IMR-90 (cell line): ENCODE measurements around the gene ADD1. TPM values are rescaled to one million over a fixed set of nuclear protein-coding genes. Genes with fewer than 3 reads are reported as not detected.
A peak's percentile ranks its signal among the peaks of the same experiment; 100 is the strongest.

Experiments used
- ATAC-seq: fragments of 200-7000 bp; cut with Tn5 transposase; 2 replicates; pipeline ENCODE4 v1.9.1; 2020; ENCODE audit warnings: low read depth, mild to moderate bottlenecking, moderate library complexity
- BruUV-seq: library from RNA; stranded (reverse); fragments of 400-500 nt; replicated peaks from 2 replicates; lab custom pipeline; 2021; lab: Mats Ljungman, UMichigan
- CTCF ChIA-PET: fragments of 300-600 bp; formaldehyde crosslinking; extraction: SDS; loops from one replicate; lab custom pipeline; 2021; ENCODE audit warnings: antibody characterized with exemption; lab: Yijun Ruan, JAX
- POLR2A ChIA-PET: fragments of 300-600 bp; sonication (Branson Sonifier 250); formaldehyde crosslinking; loops from one replicate; lab custom pipeline; 2022; ENCODE audit warnings: antibody characterized with exemption; ENCODE audit not compliant: unreplicated experiment; lab: Charles Lee
- DNase-seq: peaks from one replicate; pipeline ENCODE4 v3.0.0; 2013
- H2AFZ ChIP-seq: replicated peaks from 2 replicates; pipeline ENCODE3; 2013; ENCODE audit warnings: low read length, mild to moderate bottlenecking; ENCODE audit not compliant: poor library complexity
- H2AK5ac ChIP-seq: 2 replicates; pipeline ENCODE4 v1.6.1; 2013; ENCODE audit warnings: low read depth, low read length, inconsistent platforms
- H2AK9ac ChIP-seq: replicated peaks from 2 replicates; pipeline ENCODE3; 2013; ENCODE audit warnings: mild to moderate bottlenecking, low read depth, low read length, moderate library complexity; ENCODE audit not compliant: poor library complexity
- H2BK120ac ChIP-seq: 2 replicates; pipeline ENCODE4 v1.6.1; 2013; ENCODE audit warnings: low read depth, low read length, inconsistent platforms
- H2BK15ac ChIP-seq: 3 replicates; pipeline ENCODE4 v1.6.1; 2013; ENCODE audit warnings: low read depth, low read length, inconsistent platforms
- H2BK20ac ChIP-seq: 2 replicates; pipeline ENCODE4 v1.6.1; 2013; ENCODE audit warnings: low read depth, mild to moderate bottlenecking, inconsistent platforms, low read length, moderate library complexity
- H2BK5ac ChIP-seq: 2 replicates; pipeline ENCODE4 v1.6.1; 2013; ENCODE audit warnings: mild to moderate bottlenecking, low read depth, low read length, inconsistent platforms; ENCODE audit not compliant: poor library complexity, severe bottlenecking
- H3K14ac ChIP-seq: replicated peaks from 2 replicates; pipeline ENCODE4 v1.6.1; 2013; ENCODE audit warnings: low read depth, low read length, inconsistent platforms
- H3K18ac ChIP-seq: 2 replicates; pipeline ENCODE4 v1.6.1; 2013; ENCODE audit warnings: low read depth, low read length, control low read depth
- H3K23ac ChIP-seq: 2 replicates; pipeline ENCODE4 v1.6.1; 2013; ENCODE audit warnings: low read depth, low read length, inconsistent platforms
- H3K27ac ChIP-seq: 2 replicates; pipeline ENCODE4 v1.5.1; 2013; ENCODE audit warnings: mild to moderate bottlenecking, control low read depth, low read length; ENCODE audit not compliant: insufficient read depth
- H3K27me3 ChIP-seq: 2 replicates; pipeline ENCODE4 v1.6.1; 2013; ENCODE audit warnings: low read length; ENCODE audit not compliant: control insufficient read depth, insufficient read depth
- H3K36me3 ChIP-seq: 2 replicates; pipeline ENCODE4 v1.6.1; 2013; ENCODE audit warnings: low read length, mixed read lengths; ENCODE audit not compliant: control insufficient read depth, insufficient read depth
- H3K4ac ChIP-seq: 2 replicates; pipeline ENCODE4 v1.6.1; 2013; ENCODE audit warnings: low read depth, low read length, inconsistent platforms
- H3K4me1 ChIP-seq: 2 replicates; pipeline ENCODE4 v1.6.1; 2013; ENCODE audit warnings: low read length, mixed read lengths; ENCODE audit not compliant: control insufficient read depth, insufficient read depth
- H3K4me2 ChIP-seq: 2 replicates; pipeline ENCODE4 v1.6.1; 2013; ENCODE audit warnings: low read depth, mild to moderate bottlenecking, control low read depth, low read length, moderate library complexity
- H3K4me3 ChIP-seq: 2 replicates; pipeline ENCODE4 v1.5.1; 2013; ENCODE audit warnings: low read depth, mild to moderate bottlenecking, control low read depth, low read length, moderate library complexity; ENCODE audit not compliant: insufficient read depth
- H3K56ac ChIP-seq: 2 replicates; pipeline ENCODE4 v1.6.1; 2013; ENCODE audit warnings: low read length, inconsistent platforms; ENCODE audit not compliant: insufficient read depth; ENCODE audit errors: extremely low read depth
- H3K79me1 ChIP-seq, 2 experiments: 2 replicates each; pipeline ENCODE4 v1.6.1; 2013; ENCODE audit warnings: low read length in 2 of 2, inconsistent platforms in 1 of 2, low read depth in 1 of 2
- H3K9ac ChIP-seq: 2 replicates; pipeline ENCODE4 v1.6.1; 2013; ENCODE audit warnings: low read depth, low read length, control low read depth
- H3K9me1 ChIP-seq: 2 replicates; pipeline ENCODE4 v1.6.1; 2013; ENCODE audit warnings: low read length, inconsistent platforms; ENCODE audit not compliant: insufficient read depth
- H3K9me3 ChIP-seq: 2 replicates; pipeline ENCODE4 v1.6.1; 2013; ENCODE audit warnings: low read length; ENCODE audit not compliant: control insufficient read depth, insufficient read depth
- H4K20me1 ChIP-seq: 2 replicates; pipeline ENCODE4 v1.6.1; 2013; ENCODE audit warnings: low read length, inconsistent platforms; ENCODE audit not compliant: insufficient read depth
- H4K5ac ChIP-seq: 2 replicates; pipeline ENCODE4 v1.6.1; 2013; ENCODE audit warnings: mild to moderate bottlenecking, low read depth, low read length, control low read depth
- H4K8ac ChIP-seq, 2 experiments: 2 replicates each; pipeline ENCODE4 v1.6.1; 2013; ENCODE audit warnings: low read depth in 2 of 2, low read length in 2 of 2, control low read depth in 1 of 2, inconsistent platforms in 1 of 2
- H4K91ac ChIP-seq: 2 replicates; pipeline ENCODE4 v1.6.1; 2013; ENCODE audit warnings: low read depth, low read length, inconsistent platforms; ENCODE audit not compliant: insufficient read depth
- CEBPB ChIP-seq: IDR thresholded peaks from 2 replicates; pipeline ENCODE4 v1.6.1; 2012; ENCODE audit warnings: low read depth, low read length, improper control_type of control experiment
- CHD1 ChIP-seq: IDR thresholded peaks from 2 replicates; pipeline ENCODE4 v1.6.1; 2012; ENCODE audit warnings: low read depth, low read length, improper control_type of control experiment
- FOS ChIP-seq: fragments of 150-350 bp; IDR thresholded peaks from 2 replicates; pipeline ENCODE4 v1.6.1; 2016; ENCODE audit warnings: low read depth, low read length
- MAFK ChIP-seq: IDR thresholded peaks from 2 replicates; pipeline ENCODE4 v1.6.1; 2012; ENCODE audit warnings: low read depth, low read length, improper control_type of control experiment
- MAZ ChIP-seq: IDR thresholded peaks from 2 replicates; pipeline ENCODE4 v1.6.1; 2012; ENCODE audit warnings: low read depth, mild to moderate bottlenecking, low read length, improper control_type of control experiment, moderate library complexity, borderline replicate concordance
- MXI1 ChIP-seq: IDR thresholded peaks from 2 replicates; pipeline ENCODE4 v1.6.1; 2012; ENCODE audit warnings: low read depth, mild to moderate bottlenecking, low read length, moderate library complexity, borderline replicate concordance
- NFE2L2 ChIP-seq: fragments of 150-350 bp; IDR thresholded peaks from 2 replicates; pipeline ENCODE4 v1.6.1; 2016; ENCODE audit warnings: low read depth, mild to moderate bottlenecking, low read length
- POLR2A ChIP-seq: IDR thresholded peaks from 2 replicates; pipeline ENCODE4 v1.6.1; 2012; ENCODE audit warnings: mild to moderate bottlenecking, low read depth, low read length
- RAD21 ChIP-seq: IDR thresholded peaks from 2 replicates; pipeline ENCODE4 v1.6.1; 2012; ENCODE audit warnings: low read length, improper control_type of control experiment
- RFX5 ChIP-seq: IDR thresholded peaks from 2 replicates; pipeline ENCODE4 v1.8.0; 2012; ENCODE audit warnings: low read depth, mild to moderate bottlenecking, low read length, moderate library complexity
- SMC3 ChIP-seq: fragments of 150-350 bp; IDR thresholded peaks from 2 replicates; pipeline ENCODE4 v1.6.1; 2016; ENCODE audit warnings: low read depth, mild to moderate bottlenecking, antibody characterized with exemption, low read length, moderate library complexity
- WGBS, 2 experiments: methylation state at CpG; one replicate each; pipeline versions ENCODE4 v1.1.5 to v1.1.7; 2013; ENCODE audit warnings: missing lambda C conversion rate in 2 of 2; ENCODE audit not compliant: insufficient read length in 1 of 2; ENCODE audit errors: extremely low coverage in 2 of 2; 5-methylcytosine and 5-hydroxymethylcytosine counted together
- dilution Hi-C: fragments of 300-500 bp; cut with HindIII; formaldehyde crosslinking; loops from one replicate; pipeline ENCODE4 v1.14.3; 2018; ENCODE audit warnings: low sequenced_read_pairs; ENCODE audit not compliant: unreplicated experiment
- in situ Hi-C: fragments of 300-500 bp; cut with MboI; formaldehyde crosslinking; loops from 3 replicates; pipeline ENCODE4 v1.14.3; 2019; ENCODE audit warnings: low sequenced_read_pairs, inconsistent platforms, mixed read lengths
- intact Hi-C: fragments of 100-400 bp; cut with micrococcal nuclease; formaldehyde crosslinking; loops from 2 replicates; pipeline ENCODE4 v1.10.0; 2022
- polyA plus RNA-seq, 3 experiments: library from polyadenylated mRNA; depleted of rRNA; stranded (reverse); fragments of >200 nt; gene quantifications; 2 replicates each; pipeline ENCODE4 v1.2.3, GENCODE V29; 2012; ENCODE audit warnings: low replicate concordance in 1 of 3
- total RNA-seq: library from RNA; depleted of rRNA; stranded (reverse); fragments of >200 nt; gene quantifications from 2 replicates; pipeline ENCODE4 v1.2.3, GENCODE V29; 2012
- TF ChIP-seq, protein P1 (sequence below): fragments of 150-350 bp; IDR thresholded peaks from 2 replicates; pipeline ENCODE4 v1.6.1; 2016; ENCODE audit warnings: low read depth, mild to moderate bottlenecking, low read length, moderate library complexity, borderline replicate concordance

ADD1 gene
- total and polyA plus RNA-seq, 2 of the 4 experiments (the other 2 are of a cell fraction): 122 to 215 TPM

DNA sequence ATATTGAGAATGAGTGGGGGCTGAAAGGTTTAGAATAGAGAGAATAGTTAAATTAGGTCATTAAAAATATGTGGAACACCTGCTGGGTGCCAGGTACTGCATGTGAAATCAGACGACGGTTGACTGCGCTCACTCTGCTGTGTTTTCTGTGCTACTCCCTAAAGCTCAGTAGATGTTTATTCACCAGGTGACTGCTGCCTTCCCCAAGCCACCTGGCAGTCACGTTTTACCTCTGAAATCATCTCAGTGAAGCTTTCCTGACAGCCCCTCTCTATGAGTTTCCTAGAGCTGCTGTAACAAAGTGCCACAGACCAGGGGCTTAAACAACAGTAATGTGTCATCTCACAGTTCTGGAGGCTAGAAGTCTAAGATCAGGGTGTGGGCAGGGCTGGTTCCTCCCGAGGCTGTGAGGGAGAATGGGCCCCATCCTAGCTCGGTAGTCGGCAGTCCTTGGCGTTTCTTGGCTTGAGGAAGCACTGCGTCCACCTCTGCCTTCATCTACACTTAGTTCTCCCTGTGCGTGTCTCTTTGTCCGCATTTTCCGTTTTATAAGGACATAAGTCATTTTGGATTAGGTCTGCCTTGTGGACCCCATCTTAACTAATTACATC is 25.3 kb downstream of the ADD1 start:
- Histone ChIP-seq H4K5ac (no peak overlapping the region), H3K9ac (no peak overlapping the region), H2AFZ (no peak overlapping the region), H2AK5ac (peak overlapping the region; percentile 15; the same call in 1 of the 2 replicates), H3K27ac (peak overlapping the region; percentile 31; the same call in 1 of the 2 replicates), H3K9me1 (peaks cover 25% of the 10 kb centered on the region), H3K56ac (no peak overlapping the region), H4K91ac (no peak overlapping the region), H2BK20ac (no peak overlapping the region), H3K4me2 (peak overlapping the region; percentile 75), H3K79me1 (peaks cover 17 to 78% of the 10 kb centered on the region in 2 experiments), H3K18ac (no peak overlapping the region), H3K9me3 (no peaks in the 10 kb centered on the region), H3K23ac (peak overlapping the region; percentile 55), H3K14ac (peak overlapping the region; percentile 20; the same call in 1 of the 2 replicates), H3K36me3 (peaks cover 2% of the 10 kb centered on the region; the same call in 1 of the 2 replicates), H3K4me3 (no peak overlapping the region), H2AK9ac (no peak overlapping the region), H4K20me1 (peaks cover 74% of the 10 kb centered on the region), H2BK15ac (0 out of 3 replicates have a peak overlapping the region, but pooled peaks have one; percentile 16), H2BK5ac (no peak overlapping the region), H3K27me3 (no peaks in the 10 kb centered on the region), H3K4me1 (peaks cover 28% of the 10 kb centered on the region), H3K4ac (no peak overlapping the region), H4K8ac (no peak overlapping the region; a peak in 1 of 4 replicates), H2BK120ac (no peak overlapping the region)
- intact Hi-C loops: no loop called here
- dilution Hi-C loops: no loop called here
- ChIA-PET POLR2A (no interaction called here), CTCF (no interaction called here)
- in situ Hi-C loops: no loop called here
- no TSS peak for BruUV-seq
- TF ChIP-seq FOS (no peak), NFE2L2 (no peak), MXI1 (no peak), CHD1 (no peak), MAZ (no peak), POLR2A (no peak), CEBPB (no peak), MAFK (no peak), SMC3 (no peak), RFX5 (no peak), RAD21 (no peak)
- TF ChIP-seq, protein P1, sequence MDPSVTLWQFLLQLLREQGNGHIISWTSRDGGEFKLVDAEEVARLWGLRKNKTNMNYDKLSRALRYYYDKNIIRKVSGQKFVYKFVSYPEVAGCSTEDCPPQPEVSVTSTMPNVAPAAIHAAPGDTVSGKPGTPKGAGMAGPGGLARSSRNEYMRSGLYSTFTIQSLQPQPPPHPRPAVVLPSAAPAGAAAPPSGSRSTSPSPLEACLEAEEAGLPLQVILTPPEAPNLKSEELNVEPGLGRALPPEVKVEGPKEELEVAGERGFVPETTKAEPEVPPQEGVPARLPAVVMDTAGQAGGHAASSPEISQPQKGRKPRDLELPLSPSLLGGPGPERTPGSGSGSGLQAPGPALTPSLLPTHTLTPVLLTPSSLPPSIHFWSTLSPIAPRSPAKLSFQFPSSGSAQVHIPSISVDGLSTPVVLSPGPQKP: no peak
- 89% methylated on average over 3 of the region's 12 CpGs; no CpG with 5 or more reads in 1 of the 2 experiments for WGBS, 2 experiments
- ATAC-seq (no peak), DNase-seq (no peak)
